NCI-H2107 (cell line): ENCODE results near the gene SPTB.

ENCODE experiments used
- DNase-seq: peaks from one replicate; lab custom pipeline; 2025; lab: John Stamatoyannopoulos, UW

Gene SPTB

GRCh38 chr14:64752909-64753308 lies 126.8 kb downstream of the SPTB start:
- DNase-seq = no peak

GRCh38 chr14:64748995-64749714 lies 130.6 kb downstream of the SPTB start:
- DNase-seq = no peak

- no peak for DNase-seq
Measured at GRCh38 chr14:64748521-64748920, 131.2 kb downstream of the SPTB start.

- DNase-seq = no peak
Measured at GRCh38 chr14:64747327-64747726, 132.4 kb downstream of the SPTB start.

GRCh38 chr14:64746298-64747250 lies 133.1 kb downstream of the SPTB start:
- DNase-seq = no peak

- DNase-seq = no peak
Measured at GRCh38 chr14:64745511-64746091, 134.1 kb downstream of the SPTB start.

GRCh38 chr14:64743061-64743460 lies 136.6 kb downstream of the SPTB start:
- DNase-seq = no peak

- DNase-seq = no peak
Measured at GRCh38 chr14:64741961-64742360, 137.7 kb downstream of the SPTB start.

- DNase-seq = no peak
Measured at GRCh38 chr14:64741200-64741599, 138.5 kb downstream of the SPTB start.

GRCh38 chr14:64738281-64738804 lies 141.4 kb downstream of the SPTB start:
- DNase-seq = no peak

GRCh38 chr14:64737391-64738280 lies 142.1 kb downstream of the SPTB start:
- no peak for DNase-seq

GRCh38 chr14:64736271-64737169 lies 143.2 kb downstream of the SPTB start:
- DNase-seq = peak; percentile 87

- DNase-seq = no peak
Measured at GRCh38 chr14:64734990-64735389, 144.7 kb downstream of the SPTB start.

GRCh38 chr14:64733899-64734298 lies 145.8 kb downstream of the SPTB start:
- no peak for DNase-seq

GRCh38 chr14:64733321-64733720 lies 146.4 kb downstream of the SPTB start:
- no peak for DNase-seq

GRCh38 chr14:64732536-64733120 lies 147.1 kb downstream of the SPTB start:
- DNase-seq = no peak

- no peak for DNase-seq
Measured at GRCh38 chr14:64732066-64732465, 147.6 kb downstream of the SPTB start.

- no peak for DNase-seq
Measured at GRCh38 chr14:64731141-64731581, 148.5 kb downstream of the SPTB start.

GRCh38 chr14:64730681-64731080 lies 149.0 kb downstream of the SPTB start:
- no peak for DNase-seq

- no peak for DNase-seq
Measured at GRCh38 chr14:64730061-64730440, 149.7 kb downstream of the SPTB start.
